HUDEP-2 (cell line): Measurements from ENCODE around the gene JAK3.

Source experiments
- DNase-seq, 76 experiments: peaks; one replicate each; lab custom pipeline; 2025; ENCODE audit not compliant: unreplicated experiment in 76 of 76; lab: John Stamatoyannopoulos, UW

The JAK3 gene

DNA sequence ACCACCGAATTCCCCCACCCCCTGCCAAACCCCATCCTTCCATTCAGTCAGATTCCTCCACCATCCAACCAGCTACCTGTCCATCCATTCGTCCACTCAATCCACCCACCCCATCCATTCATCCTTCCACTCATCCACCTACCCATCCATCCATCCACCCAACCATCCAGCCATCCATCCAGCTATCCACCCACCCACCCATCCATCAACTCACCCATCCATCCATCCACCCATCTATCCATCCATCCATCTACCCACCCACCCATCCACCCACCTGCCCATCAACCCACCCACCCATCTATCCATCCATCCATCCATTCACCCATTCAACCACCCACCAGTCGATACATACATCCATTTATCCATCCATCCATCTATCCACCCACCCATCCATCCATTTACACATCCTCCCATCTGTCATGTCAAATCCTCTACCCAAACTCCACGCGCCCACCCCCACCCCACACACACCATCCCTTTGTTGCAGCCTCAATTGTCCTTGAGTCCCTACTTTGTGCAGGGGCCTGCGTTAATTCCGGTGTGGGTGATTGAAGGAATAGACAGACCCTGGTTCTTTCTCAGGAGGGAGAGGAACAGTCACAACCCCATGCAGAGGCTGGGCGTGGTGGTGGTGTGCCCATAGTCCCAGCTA, 18.7 kb upstream of the JAK3 start:
- no peak for DNase-seq

DNA sequence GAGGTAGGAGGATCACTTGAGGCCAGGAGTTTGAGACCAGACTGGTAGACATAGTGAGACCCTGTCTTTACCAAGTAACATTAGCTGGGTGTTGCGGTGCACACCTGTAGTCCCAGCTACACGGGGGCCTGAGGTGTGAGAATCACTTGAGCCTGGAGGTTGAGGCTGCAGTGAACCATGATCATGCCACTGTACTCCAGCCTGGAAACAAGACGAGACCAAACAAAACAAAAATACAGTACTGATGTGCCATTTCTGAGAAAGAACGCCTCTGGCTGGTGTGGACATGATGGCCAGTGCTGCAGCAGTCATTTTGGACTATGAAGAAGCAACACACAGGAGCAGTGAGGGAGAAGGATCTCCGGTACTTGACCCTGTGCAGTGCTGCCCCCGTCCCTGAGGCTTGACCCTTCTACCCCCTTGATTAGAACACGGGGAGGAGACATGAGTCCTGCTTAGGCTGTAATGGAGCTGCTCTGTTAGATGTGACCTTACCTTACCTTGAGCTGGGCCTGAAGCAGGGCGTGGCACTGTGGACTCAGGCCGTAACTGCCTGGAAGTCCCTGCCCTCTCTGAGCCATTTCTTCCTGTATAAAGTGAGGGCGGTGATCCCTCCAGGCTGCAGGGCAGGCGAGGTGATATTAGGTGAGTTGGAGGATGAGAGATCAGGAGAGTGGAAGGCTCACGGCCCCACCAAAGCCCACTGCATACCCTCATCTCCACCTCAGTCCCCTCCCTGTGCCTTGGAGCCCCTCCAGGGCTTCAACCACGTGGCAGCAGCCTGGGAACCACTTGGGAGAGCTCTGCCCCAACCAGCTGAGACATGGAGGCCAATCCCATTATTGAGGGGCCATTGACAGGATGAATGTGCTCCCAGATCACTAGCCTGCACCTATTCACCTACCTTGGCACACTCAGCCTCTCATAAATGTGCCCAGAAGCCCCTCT, 17.9 kb upstream of the JAK3 start:
- peak in 39 of 76 experiments; percentile 19 to 64 (median 38) for DNase-seq

DNA sequence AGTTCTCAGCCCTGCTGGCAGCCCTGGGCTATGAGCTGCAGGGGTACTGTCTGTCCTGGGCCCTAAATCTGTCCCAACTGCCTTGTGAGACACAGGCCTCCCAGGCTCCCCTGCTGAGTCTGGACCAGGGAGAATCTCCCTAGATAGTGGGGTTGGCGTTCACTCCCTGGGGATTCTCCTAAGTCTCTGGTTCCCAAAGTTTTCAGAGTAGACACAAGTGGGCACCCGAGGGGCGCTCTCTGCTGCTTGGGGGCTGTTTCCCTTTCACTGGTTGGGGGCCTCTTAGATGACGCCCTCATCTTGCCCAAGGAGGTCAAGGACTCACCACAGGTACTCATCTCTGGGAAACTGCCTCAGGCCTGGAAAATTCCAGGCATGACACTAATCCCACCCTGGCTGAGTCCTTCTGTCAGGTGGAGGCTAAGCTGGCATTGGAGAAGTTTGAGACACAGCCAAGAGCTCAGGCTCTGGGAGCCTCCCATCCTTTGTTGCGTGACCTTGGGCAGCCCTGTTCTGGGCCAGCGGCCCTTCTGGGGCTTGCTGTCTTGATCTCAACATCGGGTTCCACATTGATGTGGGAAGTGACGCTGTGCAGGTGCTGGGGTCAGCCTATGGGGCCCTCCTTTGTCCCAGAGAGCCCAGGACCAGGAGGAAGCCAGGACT, 15.9 kb upstream of the JAK3 start:
- DNase-seq = no peak

DNA sequence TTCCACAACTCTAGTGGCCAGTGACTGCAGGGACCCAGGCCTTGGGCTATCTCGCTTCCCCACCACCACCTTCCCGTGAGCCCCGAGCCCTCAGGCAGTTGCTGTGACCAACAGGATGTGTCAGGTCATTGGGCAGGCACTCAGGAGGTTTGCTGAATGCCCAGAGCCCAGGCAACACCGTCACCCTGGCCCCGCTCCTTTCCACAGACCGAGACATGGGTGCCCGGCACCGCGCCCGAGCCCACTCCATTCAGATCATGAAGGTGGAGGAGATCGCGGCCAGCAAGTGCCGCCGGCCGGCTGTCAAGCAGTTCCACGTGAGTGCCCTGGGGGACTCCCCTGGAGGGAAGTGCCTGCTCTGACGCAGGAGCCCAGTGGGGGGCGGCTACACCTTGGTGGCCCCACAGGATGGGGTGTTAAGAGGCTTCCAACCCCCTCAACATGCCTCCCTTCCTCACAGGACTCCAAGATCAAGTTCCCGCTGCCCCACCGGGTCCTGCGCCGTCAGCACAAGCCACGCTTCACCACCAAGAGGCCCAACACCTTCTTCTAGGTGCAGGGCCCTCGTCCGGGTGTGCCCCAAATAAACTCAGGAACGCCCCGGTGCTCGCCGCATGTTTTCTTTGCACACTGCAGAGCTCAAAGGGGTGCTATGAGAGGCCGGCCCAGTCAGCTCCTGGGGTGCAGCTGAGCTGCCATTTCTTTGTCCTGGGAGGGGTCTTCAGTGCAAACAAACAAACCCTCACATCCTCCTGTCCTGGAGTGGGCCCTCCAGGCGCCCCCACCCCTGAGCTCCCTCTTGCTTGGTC, 15.1 kb upstream of the JAK3 start:
- DNase-seq = no peak

DNA sequence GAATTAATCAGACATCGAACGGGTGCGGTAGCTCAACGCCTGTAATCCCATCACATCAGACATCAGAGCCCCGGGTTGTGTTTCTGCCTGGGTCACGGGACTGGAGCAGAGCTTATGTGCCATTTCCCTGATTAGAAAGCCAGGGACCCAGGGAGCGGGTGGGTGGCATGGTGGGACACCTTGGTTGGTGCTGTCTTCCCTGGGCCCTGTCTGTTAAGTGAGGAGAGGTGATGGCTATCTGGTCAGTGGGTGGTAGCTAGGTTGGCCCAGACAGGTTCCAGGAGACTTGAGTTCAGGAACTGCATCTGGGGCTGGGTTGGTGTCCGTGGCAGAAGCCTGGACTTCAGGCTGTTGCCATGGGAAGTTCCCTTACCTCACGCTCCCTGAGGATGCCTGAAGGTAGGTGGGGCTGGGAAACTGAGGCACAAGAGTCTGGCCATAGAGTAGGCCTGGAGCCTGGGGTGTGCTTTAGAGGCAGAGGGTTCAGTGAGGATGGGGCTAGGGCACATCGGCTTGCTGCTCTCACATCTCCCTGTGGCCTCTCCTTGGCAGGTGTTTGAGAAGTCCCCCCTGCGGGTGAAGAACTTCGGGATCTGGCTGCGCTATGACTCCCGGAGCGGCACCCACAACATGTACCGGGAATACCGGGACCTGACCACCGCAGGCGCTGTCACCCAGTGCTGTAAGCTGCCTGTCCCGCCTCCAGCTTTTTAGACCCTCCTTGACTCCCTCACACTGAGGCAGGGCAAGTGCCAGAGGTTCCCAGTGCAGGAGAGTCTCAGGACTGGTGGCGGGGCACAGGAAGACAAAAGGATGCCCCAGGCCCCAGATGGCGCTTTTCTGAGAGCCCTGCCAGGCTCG, 14.0 kb upstream of the JAK3 start:
- peak in 2 of 76 experiments; percentile 19 to 33 for DNase-seq

DNA sequence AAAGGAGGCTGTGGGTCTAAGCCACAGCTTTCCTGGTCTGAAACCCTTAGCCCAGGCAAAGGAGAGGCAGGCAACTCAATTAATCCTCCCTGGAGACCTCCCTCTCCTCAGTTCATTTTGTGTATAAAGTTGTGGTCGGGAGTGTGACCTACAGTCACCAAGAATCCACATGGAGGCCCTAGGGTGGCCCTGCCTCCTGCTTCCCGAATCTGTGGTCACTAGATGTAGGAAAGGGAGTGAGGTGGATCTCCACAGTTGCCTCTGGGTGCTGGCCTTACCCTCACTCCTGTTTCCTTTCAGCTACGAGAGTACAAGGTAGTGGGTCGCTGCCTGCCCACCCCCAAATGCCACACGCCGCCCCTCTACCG, 13.2 kb upstream of the JAK3 start:
- peak in 3 of 76 experiments; percentile 11 to 46 (median 43) for DNase-seq

DNA sequence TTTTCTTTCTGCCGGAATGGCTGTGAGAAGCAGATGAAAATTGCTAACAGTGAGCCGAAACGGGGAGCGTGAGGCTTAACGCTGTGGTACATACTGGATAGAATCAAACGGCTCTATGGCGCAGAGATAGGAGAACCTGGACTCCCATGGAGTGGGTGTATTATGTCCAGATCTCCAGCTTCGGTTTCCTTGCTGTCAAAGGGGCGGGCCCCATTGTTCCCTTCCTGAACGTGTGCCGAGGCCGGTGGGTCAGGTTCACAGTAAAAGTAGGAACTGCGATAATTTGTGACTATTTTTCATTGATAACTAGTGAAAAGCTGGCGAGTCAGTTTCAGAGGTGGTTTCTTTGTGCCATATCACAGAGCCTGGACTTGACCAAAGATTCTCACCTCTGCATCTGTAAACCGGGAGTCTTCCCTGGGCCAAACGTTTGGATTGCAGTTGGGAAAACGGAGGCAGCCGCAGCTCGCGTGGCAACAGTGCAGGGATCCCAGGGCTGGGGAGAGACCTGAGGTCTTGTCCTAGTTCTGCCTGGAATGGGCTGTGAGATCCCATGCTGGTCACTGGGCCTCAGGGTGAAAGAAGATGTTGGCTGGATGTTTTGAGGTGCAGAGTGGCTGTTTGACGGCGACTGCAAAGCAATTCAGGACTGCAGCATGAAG, 12.7 kb upstream of the JAK3 start:
- peak in 9 of 76 experiments; percentile 18 to 59 (median 35) for DNase-seq

DNA sequence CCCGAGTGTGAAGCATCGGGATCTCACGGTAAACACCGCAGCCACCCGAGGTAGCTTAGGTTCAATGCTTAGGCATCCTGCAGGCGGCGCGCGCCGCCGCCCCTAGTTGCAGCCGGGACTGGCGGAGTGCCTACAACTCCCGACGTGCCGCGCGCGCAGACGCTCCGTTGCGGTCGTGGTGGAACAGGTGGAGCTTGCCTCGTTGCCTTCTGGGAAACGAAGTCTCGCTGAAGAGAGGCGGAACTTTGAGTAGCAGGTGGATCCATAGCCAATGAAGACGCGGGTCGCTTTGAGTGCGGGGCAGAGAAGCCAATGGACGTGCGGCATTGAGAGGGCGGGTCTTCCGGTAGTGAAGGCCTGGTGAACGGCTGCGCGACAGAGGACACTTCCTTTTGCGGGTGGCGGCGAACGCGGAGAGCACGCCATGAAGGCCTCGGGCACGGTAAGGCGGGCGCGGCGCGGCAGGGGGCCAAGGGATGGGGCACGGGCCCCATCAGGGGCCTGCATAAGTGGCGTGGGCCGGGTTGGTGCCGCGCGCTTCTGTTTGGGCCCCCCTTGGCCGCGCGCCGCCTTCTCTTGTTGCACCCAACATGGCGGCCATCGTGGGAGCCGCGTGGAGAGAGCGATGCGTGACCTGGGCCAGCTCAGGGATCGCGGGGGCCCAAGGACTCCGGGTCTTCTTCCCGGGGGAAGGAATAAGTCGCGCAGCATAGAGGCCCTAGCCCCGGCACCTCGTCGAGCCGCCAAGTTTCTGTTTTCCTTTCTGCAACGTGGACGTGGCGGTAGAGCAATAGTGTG, 11.9 kb upstream of the JAK3 start, which contains the start of gene RPL18A:
RPL18A (plus strand) TSS at position 378 of the 798 bp plus-strand sequence; CDS start at position 425, 47 bp downstream.
- DNase-seq = peak in 75 of 76 experiments; percentile 90 to 100 (median 100)

DNA sequence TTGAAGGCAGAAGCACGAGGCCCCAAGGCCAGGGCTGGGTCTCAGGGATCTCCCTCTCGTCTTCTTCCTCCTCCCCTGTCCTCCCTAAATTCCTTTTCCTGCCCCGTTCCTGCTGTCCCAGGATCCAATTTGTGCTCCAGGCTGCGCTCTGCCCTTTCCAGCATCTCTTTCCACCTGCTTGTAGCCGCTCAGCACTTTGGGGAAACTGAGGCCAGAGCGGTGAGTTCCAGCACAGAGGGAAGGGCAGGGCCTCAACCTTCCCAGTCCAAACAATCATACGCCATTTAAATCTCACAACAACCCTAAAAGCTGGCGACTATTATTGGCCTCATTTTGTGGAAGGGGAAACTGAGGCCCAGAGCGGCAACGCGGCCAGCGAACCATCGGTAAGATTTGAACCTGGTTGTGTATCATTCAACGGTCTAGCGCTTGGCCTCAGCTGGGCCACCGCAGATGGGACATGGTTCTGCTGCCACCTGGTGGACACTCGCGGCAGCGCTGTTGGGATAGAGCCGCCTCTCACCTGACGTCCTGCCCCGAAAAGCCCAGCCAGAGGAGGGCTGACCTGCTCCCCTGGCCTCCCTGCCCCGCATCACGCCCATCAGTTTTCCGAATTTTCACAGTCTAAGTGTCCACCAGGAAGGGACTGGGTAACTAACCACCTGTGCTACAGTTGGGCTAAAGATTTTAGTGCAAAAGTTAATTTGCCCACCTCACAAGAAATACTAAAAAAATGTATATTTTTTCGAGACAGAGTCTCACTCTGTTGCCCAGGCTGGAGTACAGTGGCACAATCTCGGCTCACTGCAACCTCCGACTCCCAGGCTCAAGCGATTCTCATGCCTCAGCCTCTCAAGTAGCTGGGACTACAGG, 7.7 kb upstream of the JAK3 start:
- peak in 72 of 76 experiments; percentile 12 to 92 (median 74) for DNase-seq

DNA sequence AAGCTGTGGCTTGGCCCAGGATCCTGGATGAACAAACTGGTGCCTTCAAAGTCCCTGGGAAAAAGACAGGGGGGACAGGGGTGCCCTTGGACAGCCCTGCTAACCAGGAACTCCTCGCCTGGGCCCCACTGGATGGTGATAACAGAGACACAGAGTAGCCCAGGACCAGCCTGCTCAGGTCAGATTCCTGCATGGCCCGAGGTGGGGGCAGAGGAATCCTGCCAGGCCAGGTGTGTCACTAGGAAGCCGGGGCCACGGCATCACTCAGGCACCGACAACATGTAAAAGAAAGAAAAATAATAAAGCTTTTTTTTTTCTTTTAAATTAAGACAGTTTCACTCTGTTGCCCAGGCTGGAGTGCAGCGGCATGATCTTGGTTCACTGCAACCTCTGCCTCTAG, 6.3 kb upstream of the JAK3 start:
- no peak for DNase-seq

DNA sequence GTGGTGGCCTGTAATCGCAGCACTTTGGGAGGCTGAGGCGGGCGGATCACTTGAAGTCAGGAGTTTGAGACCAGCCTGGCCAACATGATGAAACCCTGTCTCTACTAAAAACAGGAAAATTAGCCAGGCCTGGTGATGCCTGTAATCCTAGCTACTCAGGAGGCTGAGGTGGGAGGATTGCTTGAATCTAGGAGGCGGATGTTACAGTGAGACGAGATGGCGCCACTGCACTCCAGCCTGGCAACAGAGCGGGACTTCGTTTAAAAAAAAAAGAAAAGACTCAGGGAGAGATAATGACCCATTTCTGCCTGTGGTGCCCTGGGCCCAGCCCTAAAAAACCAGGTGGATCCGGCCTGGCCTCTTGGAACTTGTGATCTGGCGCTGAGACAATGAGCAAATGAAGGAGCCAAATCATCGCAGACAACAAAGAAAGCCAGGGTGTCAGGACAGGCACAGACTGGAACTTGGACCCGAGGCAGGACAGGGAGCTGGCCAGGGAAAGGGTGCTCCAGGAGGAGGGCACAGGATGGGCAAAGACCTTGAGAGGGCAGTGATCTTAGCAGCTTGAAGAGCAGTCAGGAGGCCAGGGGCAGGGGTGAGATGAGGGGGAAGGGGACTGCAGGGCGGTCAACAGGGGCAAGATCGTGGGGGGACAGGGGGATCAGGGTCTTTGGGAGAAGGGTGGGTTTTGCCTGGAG, 962 bp upstream of the JAK3 start:
- no peak for DNase-seq

DNA sequence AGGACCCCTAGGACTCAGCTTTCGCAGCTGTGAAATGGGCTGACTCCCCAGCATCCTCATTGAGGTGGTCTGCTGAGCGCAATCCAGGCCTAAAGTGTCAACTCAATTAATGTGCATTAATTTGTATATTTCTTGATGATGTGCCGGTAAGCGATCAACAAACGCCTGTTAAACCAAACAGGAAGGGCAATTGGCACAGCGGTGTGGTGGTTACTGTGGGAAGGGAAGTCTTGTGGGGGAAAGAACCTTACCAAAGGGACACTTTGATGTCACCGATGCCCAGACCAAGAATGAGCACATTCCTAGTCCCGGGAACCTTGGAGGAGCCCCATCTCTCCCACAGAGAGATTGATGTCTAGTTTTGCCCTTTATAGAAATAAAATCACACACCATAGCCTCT, 1.6 kb downstream of the JAK3 start:
- DNase-seq = no peak

DNA sequence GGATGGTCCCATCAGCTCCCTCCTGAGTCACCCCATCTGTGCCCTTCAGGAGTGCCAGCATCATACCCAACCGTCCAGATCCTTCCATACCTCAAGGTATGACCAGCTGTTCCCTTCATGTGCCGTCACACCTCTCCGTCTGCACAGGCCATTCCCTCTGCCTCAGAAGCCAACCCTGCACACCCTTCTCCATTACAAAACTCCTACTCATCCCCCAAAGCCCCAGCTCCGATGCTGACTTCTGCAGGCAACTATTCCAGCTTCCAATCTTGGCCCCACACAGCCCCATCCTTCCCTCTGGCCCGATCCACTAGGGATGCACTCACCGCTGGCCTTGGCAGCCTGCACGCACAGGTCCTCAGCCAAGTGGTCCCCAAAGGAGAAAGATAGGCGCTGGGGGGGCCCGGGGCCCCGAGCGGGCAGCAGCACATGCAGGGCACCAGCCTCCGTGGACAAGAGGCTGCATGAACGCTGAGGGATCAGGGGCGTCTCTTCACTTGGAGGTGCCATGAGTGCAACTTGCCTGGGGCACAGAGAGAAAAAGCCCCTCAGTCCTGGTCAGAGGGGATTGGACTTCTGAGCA, 3.8 kb downstream of the JAK3 start:
- DNase-seq = no peak

DNA sequence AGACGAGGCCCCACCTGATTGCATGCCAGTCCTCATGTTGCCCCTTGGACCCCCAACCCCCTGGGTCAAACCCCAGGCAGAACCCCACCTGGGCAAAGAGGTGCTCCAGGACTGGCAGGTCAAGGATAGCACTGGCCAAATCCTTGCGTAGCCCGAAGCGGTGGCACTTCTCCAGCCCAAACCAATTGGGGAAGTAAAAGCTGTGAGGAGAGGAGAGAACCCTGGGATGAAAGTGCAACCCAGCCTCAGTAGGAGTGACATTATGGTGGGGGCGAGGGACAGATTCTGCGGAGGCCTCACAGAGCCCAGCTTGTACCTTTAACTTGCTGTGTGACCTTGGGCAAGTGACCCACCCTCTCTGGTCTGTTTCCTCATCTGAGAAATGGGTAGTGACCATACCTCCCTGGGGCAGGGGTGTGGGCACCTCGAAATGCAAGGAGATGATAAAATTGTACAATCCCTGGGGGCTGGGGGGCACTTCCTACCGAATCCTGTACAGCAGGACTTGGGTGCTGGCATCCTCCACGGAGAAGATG, 4.4 kb downstream of the JAK3 start:
- DNase-seq = no peak

DNA sequence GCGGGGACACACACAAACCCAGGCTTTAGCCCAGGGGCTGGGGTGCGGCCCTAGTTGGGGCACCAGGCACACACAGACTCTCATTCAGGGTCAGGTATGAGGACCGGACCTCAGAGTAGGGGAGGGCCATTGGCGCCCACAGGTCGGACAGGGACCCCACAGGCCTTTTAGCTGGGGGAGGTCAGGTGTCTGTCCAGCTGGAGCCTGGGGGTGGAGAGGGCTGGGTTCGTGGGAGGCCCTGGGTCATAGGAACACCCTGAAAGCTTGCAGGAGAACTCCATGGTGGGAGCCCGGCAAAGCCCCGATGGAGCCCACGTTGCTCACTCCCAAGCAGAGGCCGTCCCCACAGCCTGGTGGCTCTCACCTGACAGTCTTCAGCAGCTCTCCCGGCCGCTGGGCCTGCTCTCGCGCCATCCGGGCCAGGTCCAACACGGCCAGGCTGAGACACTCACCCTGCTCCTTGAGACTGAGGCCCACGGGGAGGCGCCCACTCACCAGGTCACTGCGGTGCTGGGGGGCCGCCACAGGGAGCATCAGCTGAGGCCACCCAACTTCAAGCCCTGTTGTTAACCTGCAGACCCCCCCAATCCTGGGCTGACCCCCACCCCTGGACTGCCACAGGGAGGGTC, 5.0 kb downstream of the JAK3 start:
- no peak for DNase-seq
